SK-N-SH (cell line): ENCODE results near the gene ATF6.

Experiments
- CTCF ChIP-seq: fragments of 200-600 bp; sonication (generic); IDR thresholded peaks from 2 replicates; pipeline ENCODE4 v1.6.1; 2017; ENCODE audit warnings: antibody characterized with exemption, mild to moderate bottlenecking, moderate library complexity
- MXI1 ChIP-seq: IDR thresholded peaks from 2 replicates; pipeline ENCODE4 v1.6.1; 2012; ENCODE audit warnings: mild to moderate bottlenecking, low read depth, low read length, improper control_type of control experiment
- POLR2AphosphoS5 ChIP-seq: IDR thresholded peaks from 2 replicates; pipeline ENCODE4 v1.6.1; 2012; ENCODE audit warnings: low read depth, low read length
- RAD21 ChIP-seq: IDR thresholded peaks from 2 replicates; pipeline ENCODE4 v1.6.1; 2012; ENCODE audit warnings: mild to moderate bottlenecking, low read length
- REST ChIP-seq: IDR thresholded peaks from 2 replicates; pipeline ENCODE4 v1.6.1; 2012; ENCODE audit warnings: mild to moderate bottlenecking, low read depth, low read length, moderate library complexity
- SMC3 ChIP-seq: IDR thresholded peaks from 2 replicates; pipeline ENCODE4 v1.6.1; 2012; ENCODE audit warnings: low read depth, low read length, improper control_type of control experiment
- USF2 ChIP-seq: fragments of 150-350 bp; IDR thresholded peaks from 2 replicates; pipeline ENCODE4 v1.6.1; 2017; ENCODE audit warnings: antibody characterized with exemption, low read length, low read depth, borderline replicate concordance

- TF ChIP-seq CTCF (no peak), MXI1 (no peak), POLR2AphosphoS5 (no peak), SMC3 (no peak), REST (no peak), RAD21 (no peak), USF2 (no peak)
Measured at GRCh38 chr1:161839591-161839990, 73.5 kb downstream of the ATF6 start.
